Loucy (cell line): ENCODE results near the gene CNTN3.

Experiments used
- EZH2phosphoT487 ChIP-seq: fragments of 200-600 bp; IDR thresholded peaks from 2 replicates; pipeline ENCODE4 v1.6.1; 2018; ENCODE audit warnings: antibody characterized with exemption, mild to moderate bottlenecking, moderate library complexity, borderline replicate concordance
- TF ChIP-seq, protein P1 (sequence below): fragments of 200-600 bp; sonication (generic); conservative IDR thresholded peaks from 2 replicates; pipeline ENCODE4 v1.5.1; 2014; ENCODE audit warnings: mild to moderate bottlenecking, antibody characterized with exemption, low read length

DNA sequence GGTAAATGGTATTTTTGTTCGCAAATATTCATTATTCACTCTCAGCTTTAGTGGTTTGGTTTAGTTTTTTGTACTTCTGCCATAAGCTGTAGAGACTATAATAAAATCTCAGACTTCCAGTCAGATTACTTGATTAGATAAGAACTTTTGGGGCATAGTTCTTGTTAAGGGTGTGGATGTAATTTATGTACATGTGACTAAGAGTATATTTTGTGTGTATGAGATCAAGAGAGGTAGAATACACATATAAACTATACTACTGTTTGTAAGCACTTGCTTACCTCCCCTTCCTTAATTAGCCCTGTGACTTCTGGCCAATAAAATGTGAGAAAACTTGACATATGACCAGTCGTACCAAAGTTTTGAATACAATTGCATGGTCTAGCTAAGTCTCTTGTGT lies 12.0 kb downstream of the CNTN3 start:
- TF ChIP-seq, protein P1, sequence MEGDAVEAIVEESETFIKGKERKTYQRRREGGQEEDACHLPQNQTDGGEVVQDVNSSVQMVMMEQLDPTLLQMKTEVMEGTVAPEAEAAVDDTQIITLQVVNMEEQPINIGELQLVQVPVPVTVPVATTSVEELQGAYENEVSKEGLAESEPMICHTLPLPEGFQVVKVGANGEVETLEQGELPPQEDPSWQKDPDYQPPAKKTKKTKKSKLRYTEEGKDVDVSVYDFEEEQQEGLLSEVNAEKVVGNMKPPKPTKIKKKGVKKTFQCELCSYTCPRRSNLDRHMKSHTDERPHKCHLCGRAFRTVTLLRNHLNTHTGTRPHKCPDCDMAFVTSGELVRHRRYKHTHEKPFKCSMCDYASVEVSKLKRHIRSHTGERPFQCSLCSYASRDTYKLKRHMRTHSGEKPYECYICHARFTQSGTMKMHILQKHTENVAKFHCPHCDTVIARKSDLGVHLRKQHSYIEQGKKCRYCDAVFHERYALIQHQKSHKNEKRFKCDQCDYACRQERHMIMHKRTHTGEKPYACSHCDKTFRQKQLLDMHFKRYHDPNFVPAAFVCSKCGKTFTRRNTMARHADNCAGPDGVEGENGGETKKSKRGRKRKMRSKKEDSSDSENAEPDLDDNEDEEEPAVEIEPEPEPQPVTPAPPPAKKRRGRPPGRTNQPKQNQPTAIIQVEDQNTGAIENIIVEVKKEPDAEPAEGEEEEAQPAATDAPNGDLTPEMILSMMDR = no peak
- TF ChIP-seq EZH2phosphoT487 = no peak
